ENCODE measurements around the gene TPRG1. TPM values are rescaled to one million over a fixed set of nuclear protein-coding genes. Genes with fewer than 3 reads are reported as not detected.
A peak's percentile ranks its signal among the peaks of the same experiment; 100 is the strongest.

TPRG1 gene
- total RNA-seq, 2 donors from 2014 or later, result 1.1 to 1.8 TPM

GRCh38 chr3:189132839-189133238 is 38.9 kb upstream of the TPRG1 start:
- Histone ChIP-seq H3K9me3 (no peaks in the 10 kb centered on the region), H3K9ac (ENCODE audit: low read depth in 2 of 2, low read length in 2 of 2) (no peak overlapping the region), H3K4me3 (no peak overlapping the region), H3K36me3 (no peaks in the 10 kb centered on the region), H3K27me3 (no peaks in the 10 kb centered on the region), H3K27ac (peak overlapping the region; percentile 18), H3K4me1 (no peaks in the 10 kb centered on the region)
- intact Hi-C loops (cut with DNase I), result no loop called here
- no peak for DNase-seq
- TF ChIP-seq CTCF (IDR thresholded peaks at IDR 0.05), result no peak

GRCh38 chr3:189133768-189134167 is 38.0 kb upstream of the TPRG1 start:
- no peaks in the 10 kb centered on the region for H3K9me3 ChIP-seq
- no peaks in the 10 kb centered on the region for H3K4me1 ChIP-seq
- no peak overlapping the region for H3K9ac ChIP-seq (ENCODE audit: low read depth in 2 of 2, low read length in 2 of 2)
- TF ChIP-seq CTCF (IDR thresholded peaks at IDR 0.05), result no peak
- no peak overlapping the region for H3K4me3 ChIP-seq
- no peaks in the 10 kb centered on the region for H3K36me3 ChIP-seq
- no peak for DNase-seq
- H3K27ac ChIP-seq, result no peak overlapping the region
- intact Hi-C loops (cut with DNase I), result no loop called here
- no peaks in the 10 kb centered on the region for H3K27me3 ChIP-seq

- H3K4me3 ChIP-seq, result no peak overlapping the region
- H3K4me1 ChIP-seq, result no peaks in the 10 kb centered on the region
- H3K9me3 ChIP-seq, result no peaks in the 10 kb centered on the region
- no peaks in the 10 kb centered on the region for H3K36me3 ChIP-seq
- no peaks in the 10 kb centered on the region for H3K27me3 ChIP-seq
- no peak overlapping the region for H3K9ac ChIP-seq (ENCODE audit: low read depth in 2 of 2, low read length in 2 of 2)
- intact Hi-C loops (cut with DNase I), result no loop called here
- no peak for TF ChIP-seq CTCF (IDR thresholded peaks at IDR 0.05)
- DNase-seq, result no peak
- no peak overlapping the region for H3K27ac ChIP-seq
Measured at GRCh38 chr3:189137416-189137815, 34.4 kb upstream of the TPRG1 start.

GRCh38 chr3:189138901-189139610 is 32.7 kb upstream of the TPRG1 start:
- intact Hi-C loops (cut with DNase I), result no loop called here
- no peaks in the 10 kb centered on the region for H3K9me3 ChIP-seq
- no peak overlapping the region for H3K4me3 ChIP-seq
- H3K4me1 ChIP-seq, result no peaks in the 10 kb centered on the region
- H3K36me3 ChIP-seq, result no peaks in the 10 kb centered on the region
- no peaks in the 10 kb centered on the region for H3K27me3 ChIP-seq
- no peak for TF ChIP-seq CTCF (IDR thresholded peaks at IDR 0.05)
- H3K27ac ChIP-seq, result no peak overlapping the region
- no peak overlapping the region for H3K9ac ChIP-seq (ENCODE audit: low read depth in 2 of 2, low read length in 2 of 2)
- DNase-seq, result no peak

GRCh38 chr3:189139611-189139940 is 32.2 kb upstream of the TPRG1 start:
- Histone ChIP-seq H3K27me3 (no peaks in the 10 kb centered on the region), H3K4me3 (no peak overlapping the region), H3K9ac (ENCODE audit: low read depth in 2 of 2, low read length in 2 of 2) (no peak overlapping the region), H3K4me1 (no peaks in the 10 kb centered on the region), H3K9me3 (no peaks in the 10 kb centered on the region), H3K27ac (no peak overlapping the region), H3K36me3 (no peaks in the 10 kb centered on the region)
- intact Hi-C loops (cut with DNase I), result no loop called here
- TF ChIP-seq CTCF (IDR thresholded peaks at IDR 0.05), result no peak
- DNase-seq, result no peak
